Naive thymus-derived CD4-positive, alpha-beta T cell (primary cell): Measurements from ENCODE around the gene PARD3B. TPM values are rescaled to one million over a fixed set of nuclear protein-coding genes. Genes with fewer than 3 reads are reported as not detected.

Source experiments
- ATAC-seq: fragments of 150-1000 bp; cut with Tn5 transposase; 2 replicates; pipeline ENCODE4 v1.10.0; 2021; ENCODE audit warnings: mild to moderate bottlenecking, moderate library complexity
- CTCF ChIA-PET: fragments of 350-600 bp; sonication (Branson Sonifier 250); formaldehyde crosslinking; loops from one replicate; lab custom pipeline; 2021; ENCODE audit warnings: antibody characterized with exemption; lab: Charles Lee
- POLR2A ChIA-PET: fragments of 350-600 bp; sonication (Branson Sonifier 250); formaldehyde crosslinking; loops from one replicate; lab custom pipeline; 2021; ENCODE audit warnings: antibody characterized with exemption, inconsistent platforms; lab: Charles Lee
- DNase-seq, 9 donors: peaks; one replicate each; pipeline versions ENCODE4 v3.0.0 to v3.0.0-alpha.2; 2020 to 2022; ENCODE audit warnings: mixed read lengths in 1 of 9
- H3K27ac ChIP-seq: one replicate; pipeline ENCODE4 v1.7.0; 2013; ENCODE audit warnings: mild to moderate bottlenecking, low read depth, low read length, moderate library complexity
- H3K27me3 ChIP-seq, 2 donors: one replicate each; pipeline ENCODE4 v1.7.0; 2013; ENCODE audit warnings: low read length in 2 of 2, mild to moderate bottlenecking in 2 of 2, moderate library complexity in 2 of 2; ENCODE audit not compliant: control insufficient read depth in 2 of 2, insufficient read depth in 2 of 2
- H3K36me3 ChIP-seq, 3 experiments: 1 replicate in 2 of 3; 2 replicates in 1 of 3; pipeline ENCODE4 v1.7.0; 2013; ENCODE audit warnings: low read length in 3 of 3, mild to moderate bottlenecking in 3 of 3, moderate library complexity in 1 of 3; ENCODE audit not compliant: insufficient read depth in 3 of 3, control insufficient read depth in 2 of 3
- H3K4me1 ChIP-seq, 2 donors: one replicate each; pipeline ENCODE4 v1.7.0; 2013; ENCODE audit warnings: low read length in 2 of 2, mild to moderate bottlenecking in 2 of 2, moderate library complexity in 1 of 2; ENCODE audit not compliant: control insufficient read depth in 2 of 2, insufficient read depth in 2 of 2
- H3K4me3 ChIP-seq: 2 replicates; pipeline ENCODE4 v1.7.0; 2013; ENCODE audit warnings: mild to moderate bottlenecking, low read length
- H3K9me3 ChIP-seq, 3 experiments: 1 replicate in 2 of 3; 2 replicates in 1 of 3; pipeline ENCODE4 v1.7.0; 2013; ENCODE audit warnings: low read length in 3 of 3; ENCODE audit not compliant: control insufficient read depth in 2 of 3
- H3K27ac Mint-ChIP-seq, 9 donors: one replicate each; pipeline ENCODE4 v1.8.0; 2020 to 2022; ENCODE audit warnings: mixed read lengths in 9 of 9, mild to moderate bottlenecking in 8 of 9, moderate library complexity in 5 of 9, inconsistent platforms in 2 of 9
- H3K27me3 Mint-ChIP-seq, 5 donors: one replicate each; pipeline ENCODE4 v1.8.0; 2021 to 2022; ENCODE audit warnings: mixed read lengths in 5 of 5, mild to moderate bottlenecking in 1 of 5
- H3K36me3 Mint-ChIP-seq, 5 donors: one replicate each; pipeline ENCODE4 v1.8.0; 2020 to 2022; ENCODE audit warnings: mixed read lengths in 5 of 5, mild to moderate bottlenecking in 3 of 5, inconsistent platforms in 1 of 5
- H3K4me1 Mint-ChIP-seq, 7 donors: one replicate each; pipeline ENCODE4 v1.8.0; 2020 to 2022; ENCODE audit warnings: mixed read lengths in 7 of 7, mild to moderate bottlenecking in 3 of 7, inconsistent platforms in 1 of 7
- H3K4me3 Mint-ChIP-seq, 10 donors: one replicate each; pipeline ENCODE4 v1.8.0; 2020 to 2022; ENCODE audit warnings: mild to moderate bottlenecking in 10 of 10, mixed read lengths in 10 of 10, moderate library complexity in 6 of 10, inconsistent platforms in 2 of 10
- H3K9me3 Mint-ChIP-seq, 11 donors: one replicate each; pipeline ENCODE4 v1.8.0; 2020 to 2022; ENCODE audit warnings: mixed read lengths in 11 of 11, mild to moderate bottlenecking in 4 of 11, inconsistent platforms in 1 of 11, moderate library complexity in 1 of 11
- intact Hi-C, 2 donors: fragments of 100-400 bp; cut with micrococcal nuclease; formaldehyde crosslinking; loops; one replicate each; pipeline ENCODE4 v1.15.1; 2023
- polyA plus RNA-seq, 2 donors: library from polyadenylated mRNA; unstranded; fragments of 300-500 nt; fragmentation: Illumina TruSeq; gene quantifications; one replicate each; pipeline ENCODE4 v1.2.3, GENCODE V29; 2021
- total RNA-seq, 6 experiments: library from RNA in 5 of 6; stranded (reverse) in 5 of 6; gene quantifications; 1 replicate in 5 of 6; 2 replicates in 1 of 6; pipeline ENCODE4 v1.2.3 and lab custom pipeline; 2021 to 2026

PARD3B gene
- total and polyA plus RNA-seq, 7 experiments from 2014 or later = 0.22 to 4.0 (median 0.87) TPM

DNA sequence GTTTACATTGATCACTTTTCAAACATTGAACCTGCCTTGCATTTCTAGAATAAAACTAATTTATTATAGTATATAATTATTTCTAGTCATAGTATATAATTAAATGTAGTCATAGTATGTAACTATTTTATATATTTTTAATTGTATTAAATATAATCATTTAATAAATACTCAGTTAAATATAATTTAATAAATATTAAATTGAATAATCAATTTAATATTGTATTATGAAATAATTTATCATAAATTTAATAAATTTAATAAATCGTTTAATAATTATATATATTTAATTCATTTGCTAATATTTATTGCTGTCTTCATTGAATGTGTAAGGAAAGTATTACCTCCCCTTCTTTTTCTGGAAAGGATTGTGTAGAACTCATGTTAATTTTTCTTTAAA is 911.4 kb downstream of the PARD3B start:
- Histone ChIP-seq H3K27ac (no peak overlapping the region), H3K9me3 (no peaks in the 10 kb centered on the region), H3K27me3 (no peaks in the 10 kb centered on the region), H3K4me1 (no peaks in the 10 kb centered on the region), H3K36me3 (no peaks in the 10 kb centered on the region), H3K4me3 (no peak overlapping the region)
- peaks cover 0 to 34% (median 4%) of the 10 kb centered on the region in 5 donors for H3K27me3 Mint-ChIP-seq
- ChIA-PET POLR2A (no interaction called here), CTCF (no interaction called here)
- peaks cover 0 to 4% (median 0%) of the 10 kb centered on the region in 5 donors for H3K36me3 Mint-ChIP-seq
- intact Hi-C loops = no loop called here
- ATAC-seq = no peak
- no peak for DNase-seq
- no peak overlapping the region for H3K27ac Mint-ChIP-seq
- H3K4me3 Mint-ChIP-seq = no peak overlapping the region
- H3K4me1 Mint-ChIP-seq = peaks cover 0 to 2% (median 0%) of the 10 kb centered on the region in 7 donors
- H3K9me3 Mint-ChIP-seq = no peaks in the 10 kb centered on the region

DNA sequence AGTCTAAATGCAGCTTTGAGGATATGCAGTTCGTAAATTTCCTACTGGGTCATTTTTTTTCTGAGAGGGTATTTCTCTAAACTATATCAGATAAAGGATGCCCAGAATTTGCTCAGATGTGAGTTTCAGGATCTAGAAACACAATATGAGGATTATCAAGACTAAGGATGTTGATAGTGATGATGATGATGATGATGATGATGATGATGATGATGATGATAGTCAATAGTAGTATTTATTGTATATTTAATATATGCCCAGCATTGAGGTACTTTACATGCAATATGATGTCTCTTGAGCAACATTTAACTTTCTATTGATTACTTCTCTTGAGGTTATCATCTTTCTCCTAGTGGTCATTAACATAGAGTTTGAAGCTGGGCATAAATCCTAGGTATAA is 914.9 kb downstream of the PARD3B start:
- peaks cover 0 to 5% (median 0%) of the 10 kb centered on the region in 7 donors for H3K4me1 Mint-ChIP-seq
- no peak overlapping the region for H3K27ac Mint-ChIP-seq
- no peaks in the 10 kb centered on the region for H3K4me1 ChIP-seq
- ChIA-PET POLR2A (no interaction called here), CTCF (no interaction called here)
- no peak overlapping the region for H3K27ac ChIP-seq
- no peaks in the 10 kb centered on the region for H3K36me3 ChIP-seq
- H3K4me3 ChIP-seq = no peak overlapping the region
- H3K27me3 ChIP-seq = no peaks in the 10 kb centered on the region
- DNase-seq = no peak
- peaks cover 0 to 4% (median 0%) of the 10 kb centered on the region in 5 donors for H3K36me3 Mint-ChIP-seq
- peaks cover 0 to 32% (median 4%) of the 10 kb centered on the region in 5 donors for H3K27me3 Mint-ChIP-seq
- no peak overlapping the region for H3K4me3 Mint-ChIP-seq
- intact Hi-C loops = no loop called here
- no peaks in the 10 kb centered on the region for H3K9me3 ChIP-seq
- no peak for ATAC-seq
- H3K9me3 Mint-ChIP-seq = no peaks in the 10 kb centered on the region

DNA sequence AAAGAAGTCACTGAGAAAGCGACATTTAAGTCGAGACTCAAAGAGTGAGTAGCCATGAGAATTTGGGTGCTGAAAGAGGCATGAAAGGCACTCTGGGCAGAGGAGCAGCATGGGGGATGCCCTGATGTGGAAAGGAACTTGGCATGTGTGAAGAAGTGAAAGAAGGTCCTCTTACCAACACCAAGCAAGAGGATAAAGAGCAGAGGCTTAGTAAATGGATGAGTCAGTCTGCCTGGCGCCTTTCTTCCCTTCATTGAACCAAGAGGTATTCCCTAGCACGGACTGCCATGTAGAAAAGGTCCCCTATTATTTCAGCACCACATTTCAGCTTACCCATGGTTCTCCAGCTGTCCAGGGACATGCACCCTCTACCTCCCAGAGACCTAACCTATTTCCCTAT is 915.9 kb downstream of the PARD3B start:
- Mint-ChIP-seq H3K4me1 (peaks cover 0 to 5% (median 0%) of the 10 kb centered on the region in 7 donors), H3K36me3 (peaks cover 0 to 4% (median 0%) of the 10 kb centered on the region in 5 donors), H3K27me3 (peaks cover 0 to 29% (median 4%) of the 10 kb centered on the region in 5 donors), H3K4me3 (no peak overlapping the region), H3K27ac (no peak overlapping the region), H3K9me3 (no peaks in the 10 kb centered on the region)
- H3K9me3 ChIP-seq = no peaks in the 10 kb centered on the region
- ChIA-PET POLR2A (no interaction called here), CTCF (no interaction called here)
- no peaks in the 10 kb centered on the region for H3K27me3 ChIP-seq
- ATAC-seq (no peak), DNase-seq (no peak)
- no peaks in the 10 kb centered on the region for H3K36me3 ChIP-seq
- no peaks in the 10 kb centered on the region for H3K4me1 ChIP-seq
- H3K27ac ChIP-seq = no peak overlapping the region
- no peak overlapping the region for H3K4me3 ChIP-seq
- intact Hi-C loops = no loop called here

DNA sequence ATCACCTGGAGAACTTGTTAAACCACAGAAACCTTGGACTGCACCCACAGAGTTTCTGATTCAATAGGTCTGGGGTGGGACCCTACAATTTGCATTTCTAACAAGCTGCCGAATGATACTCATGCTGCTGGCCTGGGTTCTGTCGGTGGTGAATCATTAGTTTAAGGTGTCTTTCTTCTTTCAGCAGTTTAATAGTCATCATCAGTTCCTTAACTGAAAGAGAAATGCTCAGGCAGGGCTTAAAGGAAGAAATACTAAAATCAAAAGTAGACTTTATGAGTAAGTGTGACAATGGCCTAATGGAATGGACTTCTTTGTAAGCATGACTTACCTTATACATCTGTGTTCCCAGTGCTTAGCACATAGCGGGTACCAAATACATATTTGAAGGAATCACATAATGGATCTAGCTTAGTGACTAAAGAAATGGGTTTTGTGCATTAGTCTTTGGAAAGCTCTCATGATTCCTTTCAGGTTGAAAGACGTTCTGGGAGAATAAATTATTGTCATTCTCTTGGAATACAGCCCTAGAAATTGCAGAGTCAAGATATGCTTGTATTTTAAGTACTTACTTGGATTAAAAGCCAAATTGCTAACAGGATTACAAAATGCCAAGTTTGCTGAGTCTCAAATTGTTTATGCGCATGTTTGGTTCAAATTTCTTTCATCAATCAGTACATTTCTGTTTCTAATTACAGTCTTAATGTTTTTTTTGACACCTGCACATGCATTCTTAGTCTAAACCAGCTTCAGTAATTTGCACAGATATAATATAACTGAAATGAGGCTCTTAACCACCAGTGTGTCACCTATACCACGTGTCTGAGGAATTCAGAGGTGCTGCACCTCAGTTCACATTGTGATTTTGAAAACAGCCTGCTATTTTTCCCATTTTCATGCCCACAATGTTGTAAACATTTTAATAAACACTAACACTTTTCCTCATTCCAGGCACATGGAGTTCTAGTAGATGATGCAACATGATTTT is 916.7 kb downstream of the PARD3B start:
- intact Hi-C loops = no loop called here
- no peak for DNase-seq

DNA sequence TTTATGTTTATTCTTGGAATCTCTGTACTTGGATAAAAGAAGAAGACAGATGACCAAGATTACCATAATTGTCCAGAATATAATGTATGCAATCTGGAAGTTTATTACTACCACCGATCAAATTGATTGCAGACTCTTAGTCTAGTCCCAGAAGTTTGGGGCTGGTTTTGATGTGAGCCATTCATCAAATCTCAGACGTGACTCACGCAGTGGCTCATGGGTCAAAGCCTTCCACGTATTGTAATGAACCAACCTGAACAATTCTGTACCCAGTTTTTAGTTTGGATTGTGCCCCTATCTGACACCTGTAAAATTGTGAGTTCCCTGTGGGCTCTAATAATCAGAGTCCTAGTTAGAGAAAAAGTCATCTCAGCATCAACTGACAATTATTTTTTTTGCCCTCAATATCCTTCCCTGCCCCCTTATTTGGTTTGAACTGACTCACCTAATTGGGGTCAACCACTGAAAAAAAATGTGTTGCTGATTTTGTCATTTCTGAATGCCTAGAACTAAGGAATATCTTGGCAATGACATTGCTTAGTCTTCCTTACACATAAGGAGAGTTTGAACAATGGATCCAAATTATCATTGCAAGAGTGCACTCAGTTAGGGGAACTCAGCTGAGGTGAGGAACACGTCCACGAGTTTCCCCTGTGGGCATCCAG is 917.5 kb downstream of the PARD3B start:
- Histone ChIP-seq H3K27ac (no peak overlapping the region), H3K27me3 (no peaks in the 10 kb centered on the region), H3K4me1 (no peaks in the 10 kb centered on the region), H3K9me3 (no peaks in the 10 kb centered on the region), H3K4me3 (no peak overlapping the region), H3K36me3 (no peaks in the 10 kb centered on the region)
- ChIA-PET POLR2A (interaction anchor here (0.5 kb wide), 1 partner anchor 210 kb away, joined by 4 read pairs; no protein-coding TSS in a partner anchor), CTCF (no interaction called here)
- Mint-ChIP-seq H3K27me3 (peaks cover 0 to 24% (median 4%) of the 10 kb centered on the region in 5 donors), H3K27ac (no peak overlapping the region), H3K36me3 (peaks cover 0 to 4% (median 0%) of the 10 kb centered on the region in 5 donors), H3K4me1 (peaks cover 0 to 5% (median 0%) of the 10 kb centered on the region in 7 donors), H3K4me3 (no peak overlapping the region), H3K9me3 (no peaks in the 10 kb centered on the region)
- no peak for ATAC-seq
- intact Hi-C loops = no loop called here
- no peak for DNase-seq

More for the DNA sequence above, 916.7 kb downstream of the PARD3B start:
- no peaks in the 10 kb centered on the region for H3K27me3 ChIP-seq
- Mint-ChIP-seq H3K4me1 (peaks cover 0 to 5% (median 0%) of the 10 kb centered on the region in 7 donors), H3K4me3 (no peak overlapping the region), H3K9me3 (no peaks in the 10 kb centered on the region), H3K27me3 (peaks cover 0 to 25% (median 4%) of the 10 kb centered on the region in 5 donors), H3K27ac (no peak overlapping the region), H3K36me3 (peaks cover 0 to 4% (median 0%) of the 10 kb centered on the region in 5 donors)
- H3K4me3 ChIP-seq = no peak overlapping the region
- H3K9me3 ChIP-seq = no peaks in the 10 kb centered on the region
- ChIA-PET CTCF (no interaction called here), POLR2A (no interaction called here)
- no peaks in the 10 kb centered on the region for H3K36me3 ChIP-seq
- no peaks in the 10 kb centered on the region for H3K4me1 ChIP-seq
- no peak for ATAC-seq
- no peak overlapping the region for H3K27ac ChIP-seq

DNA sequence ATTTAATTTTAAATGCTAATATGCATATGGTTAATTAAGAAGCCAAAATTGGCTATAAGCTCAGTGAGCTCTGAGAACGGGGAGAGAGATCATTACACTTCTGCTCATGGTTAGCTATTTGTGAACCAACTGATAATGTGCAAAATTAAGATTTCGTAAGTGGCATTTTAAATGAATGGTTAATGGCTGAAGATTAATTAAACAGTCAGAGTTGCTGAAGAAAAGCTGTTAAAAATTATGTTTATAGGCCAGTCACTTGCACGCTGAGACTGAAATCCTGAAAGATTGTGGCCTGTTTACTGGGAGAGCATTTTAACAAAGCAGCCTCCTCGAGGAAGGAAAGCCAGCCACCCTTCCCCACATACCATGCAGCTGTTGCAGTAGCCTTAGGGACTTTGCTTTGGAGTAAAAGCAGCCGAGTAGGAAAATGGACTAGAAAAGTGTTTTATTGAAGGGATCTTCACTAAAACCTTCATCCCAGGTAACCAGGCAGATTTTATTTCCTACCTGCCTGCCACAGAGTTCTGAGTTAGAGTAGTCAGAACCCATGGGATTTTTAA is 918.3 kb downstream of the PARD3B start:
- no peaks in the 10 kb centered on the region for H3K4me1 ChIP-seq
- no peak overlapping the region for H3K27ac ChIP-seq
- no peak overlapping the region for H3K4me3 ChIP-seq
- no peak overlapping the region for H3K4me3 Mint-ChIP-seq
- DNase-seq = no peak
- CTCF ChIA-PET = no interaction called here
- H3K27me3 Mint-ChIP-seq = peaks cover 0 to 17% (median 0%) of the 10 kb centered on the region in 5 donors
- H3K9me3 ChIP-seq = no peaks in the 10 kb centered on the region
- POLR2A ChIA-PET = interaction anchor here (0.5 kb wide), 1 partner anchor 209 kb away, joined by 4 read pairs; no protein-coding TSS in a partner anchor
- intact Hi-C loops = no loop called here
- ATAC-seq = no peak
- peaks cover 0 to 4% (median 0%) of the 10 kb centered on the region in 5 donors for H3K36me3 Mint-ChIP-seq
- no peaks in the 10 kb centered on the region for H3K36me3 ChIP-seq
- no peak overlapping the region for H3K27ac Mint-ChIP-seq
- H3K4me1 Mint-ChIP-seq = peaks cover 0 to 5% (median 0%) of the 10 kb centered on the region in 7 donors
- H3K27me3 ChIP-seq = no peaks in the 10 kb centered on the region
- H3K9me3 Mint-ChIP-seq = no peaks in the 10 kb centered on the region
